ENCODE measurements around the gene PPT1. TPM values are rescaled to one million over a fixed set of nuclear protein-coding genes. Genes with fewer than 3 reads are reported as not detected.

Gene PPT1
- total RNA-seq, 1 donor from 2014 or later, result 67.3 TPM

DNA sequence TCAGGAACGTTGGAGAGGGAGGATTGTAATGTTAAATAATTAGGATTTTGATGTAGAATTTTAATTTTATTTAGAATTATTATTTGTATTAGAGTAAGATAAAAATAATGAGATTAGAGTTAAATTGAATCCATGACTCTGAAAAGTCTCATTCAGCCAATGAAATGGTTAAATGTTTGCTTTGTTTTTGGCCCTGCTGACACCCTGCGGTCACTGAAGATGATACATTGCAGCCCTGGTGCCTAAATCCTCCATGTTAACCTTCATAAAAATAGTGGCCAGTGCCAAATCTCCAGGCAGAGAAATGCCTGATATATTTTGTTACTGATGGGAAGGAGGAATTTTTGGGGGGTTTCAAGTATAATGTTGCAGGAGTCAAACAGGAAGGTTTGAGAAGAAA is 36.8 kb upstream of the PPT1 start:
- Mint-ChIP-seq H3K9me3 (ENCODE audit: low read depth) (peaks cover 4% of the 10 kb centered on the region), H3K4me3 (ENCODE audit: low read depth) (no peak overlapping the region), H3K27me3 (no peaks in the 10 kb centered on the region), H3K4me1 (ENCODE audit: low read depth) (no peaks in the 10 kb centered on the region), H3K36me3 (ENCODE audit: insufficient read depth) (no peaks in the 10 kb centered on the region), H3K27ac (no peak overlapping the region)
- no peak for DNase-seq (ENCODE audit: low spot score, unreplicated experiment)
- no peak for TF ChIP-seq CTCF (IDR thresholded peaks at IDR 0.05; ENCODE audit: unreplicated experiment)

- no peaks in the 10 kb centered on the region for H3K4me1 Mint-ChIP-seq (ENCODE audit: low read depth)
- no peak overlapping the region for H3K4me3 Mint-ChIP-seq (ENCODE audit: low read depth)
- no peak overlapping the region for H3K27ac Mint-ChIP-seq
Measured at GRCh38 chr1:40133312-40133665, 36.2 kb upstream of the PPT1 start.

GRCh38 chr1:40132383-40133311 is 35.6 kb upstream of the PPT1 start:
- Mint-ChIP-seq H3K4me1 (ENCODE audit: low read depth) (no peaks in the 10 kb centered on the region), H3K36me3 (ENCODE audit: insufficient read depth) (no peaks in the 10 kb centered on the region), H3K9me3 (ENCODE audit: low read depth) (peaks cover 4% of the 10 kb centered on the region), H3K4me3 (ENCODE audit: low read depth) (no peak overlapping the region), H3K27me3 (no peaks in the 10 kb centered on the region), H3K27ac (no peak overlapping the region)
- no peak for TF ChIP-seq CTCF (IDR thresholded peaks at IDR 0.05; ENCODE audit: unreplicated experiment)
- no peak for DNase-seq (ENCODE audit: low spot score, unreplicated experiment)

More at GRCh38 chr1:40133312-40133665, 36.2 kb upstream of the PPT1 start:
- H3K36me3 Mint-ChIP-seq (ENCODE audit: insufficient read depth), result no peaks in the 10 kb centered on the region
- H3K9me3 Mint-ChIP-seq (ENCODE audit: low read depth), result peaks cover 4% of the 10 kb centered on the region
- no peak for TF ChIP-seq CTCF (IDR thresholded peaks at IDR 0.05; ENCODE audit: unreplicated experiment)
- no peak for DNase-seq (ENCODE audit: low spot score, unreplicated experiment)
- H3K27me3 Mint-ChIP-seq, result no peaks in the 10 kb centered on the region

DNA sequence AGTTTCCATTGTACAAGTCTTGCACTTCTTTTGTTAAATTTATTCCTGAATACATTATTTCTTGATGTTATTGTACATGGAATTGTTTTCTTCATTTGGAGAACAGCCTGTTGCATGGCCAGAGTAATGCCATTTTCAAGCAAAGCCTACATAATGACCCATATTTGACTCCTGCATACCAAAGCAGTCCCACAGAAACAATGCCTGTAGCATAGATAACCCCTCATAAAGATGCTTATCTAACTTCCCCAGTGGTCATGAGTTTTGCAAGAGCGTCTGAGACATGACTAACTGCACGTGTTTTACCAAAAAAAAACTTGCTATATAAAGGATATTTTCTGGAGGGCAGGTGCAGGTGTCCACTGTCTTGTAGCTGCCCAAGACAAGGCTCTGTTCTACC is 33.8 kb upstream of the PPT1 start:
- no peaks in the 10 kb centered on the region for H3K4me1 Mint-ChIP-seq (ENCODE audit: low read depth)
- no peak overlapping the region for H3K4me3 Mint-ChIP-seq (ENCODE audit: low read depth)
- no peak overlapping the region for H3K27ac Mint-ChIP-seq
- no peak for DNase-seq (ENCODE audit: low spot score, unreplicated experiment)
- no peaks in the 10 kb centered on the region for H3K36me3 Mint-ChIP-seq (ENCODE audit: insufficient read depth)
- H3K27me3 Mint-ChIP-seq, result no peaks in the 10 kb centered on the region
- H3K9me3 Mint-ChIP-seq (ENCODE audit: low read depth), result peaks cover 4% of the 10 kb centered on the region
- no peak for TF ChIP-seq CTCF (IDR thresholded peaks at IDR 0.05; ENCODE audit: unreplicated experiment)

DNA sequence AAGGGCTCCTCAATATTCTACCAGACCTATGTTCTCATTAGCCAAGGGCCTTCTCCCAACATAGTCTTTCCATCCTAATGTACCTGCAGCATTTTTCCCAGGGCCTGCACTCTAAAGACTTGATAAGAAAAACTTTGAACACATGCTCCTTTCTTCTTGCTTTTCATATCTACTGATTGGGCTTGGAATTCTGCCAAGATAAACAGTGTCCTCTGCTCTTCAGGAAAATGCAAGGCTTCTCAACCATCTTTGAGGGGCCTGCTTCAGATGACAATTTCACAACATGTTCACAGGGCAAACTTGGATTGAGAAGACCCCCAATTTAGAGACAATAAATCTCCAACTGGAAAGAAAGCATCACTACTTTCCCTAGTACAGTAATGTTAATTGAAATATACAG is 25.8 kb upstream of the PPT1 start:
- peaks cover 12% of the 10 kb centered on the region for H3K27me3 Mint-ChIP-seq
- H3K27ac Mint-ChIP-seq, result no peak overlapping the region
- no peaks in the 10 kb centered on the region for H3K36me3 Mint-ChIP-seq (ENCODE audit: insufficient read depth)
- no peak overlapping the region for H3K4me3 Mint-ChIP-seq (ENCODE audit: low read depth)
- no peak for TF ChIP-seq CTCF (IDR thresholded peaks at IDR 0.05; ENCODE audit: unreplicated experiment)
- DNase-seq (ENCODE audit: low spot score, unreplicated experiment), result no peak
- H3K9me3 Mint-ChIP-seq (ENCODE audit: low read depth), result no peaks in the 10 kb centered on the region
- no peaks in the 10 kb centered on the region for H3K4me1 Mint-ChIP-seq (ENCODE audit: low read depth)
